Pancreas (tissue), 10 donors: Measurements from ENCODE around the gene SETD7. TPM values are rescaled to one million over a fixed set of nuclear protein-coding genes. Genes with fewer than 3 reads are reported as not detected.
"Not testable (repeated sequence)": the region's sequence is repeated elsewhere in the genome, so short reads cannot be mapped to it uniquely, and the experiment has no call there.

Experiments
- ATAC-seq, 4 donors: fragments of 200-7000 bp; cut with Tn5 transposase; one replicate each; pipeline versions ENCODE4 v1.8.0 to v1.9.1; 2020; ENCODE audit warnings: mild to moderate bottlenecking in 4 of 4, moderate library complexity in 4 of 4
- DNase-seq, 6 donors: peaks; one replicate each; pipeline ENCODE4 v3.0.0-alpha.2; 2020
- FAIRE-seq: peaks from 2 replicates; lab custom pipeline; 2012; peaks lifted over from hg19 to GRCh38; lab: Jason Lieb, UNC
- H3K27ac ChIP-seq, 4 donors: fragments of 200-600 bp; sonication (generic); 1 replicate in 3 of 4; 2 replicates in 1 of 4; pipeline versions ENCODE4 v1.5.0 to v1.8.0; 2020
- H3K27me3 ChIP-seq, 4 donors: fragments of 200-600 bp; one replicate each; pipeline ENCODE4 v1.8.0; 2021
- H3K36me3 ChIP-seq, 3 donors: fragments of 200-600 bp; sonication (generic) in 1 of 3; one replicate each; pipeline versions ENCODE4 v1.5.0 to v1.8.0; 2020 to 2021
- H3K4me1 ChIP-seq, 3 donors: fragments of 200-600 bp; one replicate each; pipeline ENCODE4 v1.8.0; 2021
- H3K4me3 ChIP-seq, 4 donors: fragments of 200-600 bp; sonication (generic) in 2 of 4; one replicate each; pipeline versions ENCODE4 v1.5.0 to v1.8.0; 2020 to 2021
- H3K9me3 ChIP-seq, 4 donors: fragments of 200-600 bp; one replicate each; pipeline ENCODE4 v1.8.0; 2021
- CTCF ChIP-seq, 4 donors: fragments of 200-600 bp; sonication (generic) in 3 of 4; IDR thresholded peaks; one replicate each; pipeline versions ENCODE4 v1.5.0 to v1.8.0; 2021; ENCODE audit warnings: antibody characterized with exemption in 4 of 4
- WGBS, 2 donors: extraction: QIAGEN DNeasy Blood & Tissue Kit; methylation state at CpG; one replicate each; pipeline ENCODE4 v1.1.7; 2013; 5-methylcytosine and 5-hydroxymethylcytosine counted together
- intact Hi-C, 3 donors: fragments of 100-400 bp; cut with DNase I; formaldehyde crosslinking; loops; one replicate each; pipeline versions ENCODE4 v1.11.1 to v1.14.2; 2022
- polyA plus RNA-seq, 2 donors: library from polyadenylated mRNA; stranded (reverse); fragments of 200-250 nt; gene quantifications; one replicate each; pipeline ENCODE4 v1.2.3, GENCODE V29; 2013
- total RNA-seq, 6 donors: library from RNA; stranded (reverse); fragmentation: NEBNext Ultra II Directional in 4 of 6; extraction: Animal tissue kit (Norgen Biotek cat#: 25700) in 4 of 6; gene quantifications; one replicate each; pipeline versions ENCODE4 v1.2.1 to v1.2.4, GENCODE V29; 2021 to 2023
- donor health status: healthy with polysubstance abuse.
- donor health status: DM: no; HTN: no; CAD: no; lungs with moderate emphysema.
- donor health status: DM: no; HTN: no; CAD: no.
- donor health status: control.
- donor health status: control.
- donor health status: Bipolar disorder and iron deficiency.
- donor health status: DM: yes; HTN: yes; CAD: no.
- donor health status: DM: no; HTN: no; CAD: no.
- donor health status: DM: no; HTN: no; CAD: no.
- donor health status: DM: yes; HTN: yes; CAD: no.

SETD7 gene
- total and polyA plus RNA-seq, 8 donors: 7.1 to 25.1 (median 15.8) TPM

- Histone ChIP-seq H3K4me3 (no peak overlapping the region), H3K27me3 (no peaks in the 10 kb centered on the region), H3K4me1 (peaks cover 5 to 13% (median 12%) of the 10 kb centered on the region in 3 donors), H3K9me3 (no peaks in the 10 kb centered on the region), H3K27ac (no peak overlapping the region), H3K36me3 (no peaks in the 10 kb centered on the region)
- intact Hi-C loops: no loop called here
- FAIRE-seq (no peak), ATAC-seq (no peak), DNase-seq (no peak)
- no peak for TF ChIP-seq CTCF (IDR thresholded peaks at IDR 0.05)
- WGBS, 2 donors: 95% methylated on average over 2 of the region's 2 CpGs
Observed at GRCh38 chr4:139450586-139450985, 105.4 kb downstream of the SETD7 start.

GRCh38 chr4:139447078-139447477 lies 108.9 kb downstream of the SETD7 start:
- H3K27ac ChIP-seq, H3K9me3 ChIP-seq, H3K36me3 ChIP-seq, FAIRE-seq, ATAC-seq, DNase-seq, intact Hi-C loops, H3K4me3 ChIP-seq, H3K27me3 ChIP-seq, H3K4me1 ChIP-seq: not testable (repeated sequence)
- 94 to 95% methylated on average over 4 of the region's 4 CpGs for WGBS, 2 donors

Other genes with a start within 250 kb of the SETD7 start
- 1 to 10 TPM; 4.0 to 7.5 (median 4.7) TPM for gene RAB33B, start 102.1 kb downstream of the SETD7 start, total RNA-seq
- gene RAB33B, start 102.1 kb downstream of the SETD7 start, polyA plus RNA-seq: 1 to 10 TPM; 2.4 to 5.0 TPM
- 10 to 100 TPM; 23.9 to 48.2 (median 30.4) TPM for gene MGST2, start 109.6 kb upstream of the SETD7 start, total RNA-seq
- gene MGST2, start 109.6 kb upstream of the SETD7 start, polyA plus RNA-seq: 10 to 100 TPM; 52.8 to 60.8 TPM